K562 (cell line): ENCODE data around the gene PGPEP1. TPM values are rescaled to one million over a fixed set of nuclear protein-coding genes. Genes with fewer than 3 reads are reported as not detected.
A peak's percentile ranks its signal among the peaks of the same experiment; 100 is the strongest.

Source experiments
- EGR1 ChIP-seq: fragments of 450-650 bp; conservative IDR thresholded peaks from 2 replicates; pipeline ENCODE4 v1.6.1; 2017; ENCODE audit warnings: mild to moderate bottlenecking
- HDAC1 ChIP-seq, 2 experiments: fragments of 450-650 bp; IDR thresholded peaks; 2 replicates each; pipeline ENCODE4 v1.6.1; 2016 to 2017; ENCODE audit warnings: inconsistent platforms in 1 of 2, mild to moderate bottlenecking in 1 of 2, moderate library complexity in 1 of 2
- HDAC2 ChIP-seq: fragments of 450-650 bp; IDR thresholded peaks from 2 replicates; pipeline ENCODE4 v1.6.1; 2016; ENCODE audit warnings: mild to moderate bottlenecking
- HMG20B ChIP-seq: fragments of 250-450 bp; sonication (Bioruptor Pico); IDR thresholded peaks from 2 replicates; pipeline ENCODE4 v1.5.0; 2021; ENCODE audit warnings: mild to moderate bottlenecking
- JUN ChIP-seq, 2 experiments: sonication (generic) in 1 of 2; formaldehyde crosslinking in 1 of 2; IDR thresholded peaks; 2 replicates each; pipeline versions ENCODE4 v1.6.1 to v1.8.0; 2012 to 2022; ENCODE audit warnings: borderline replicate concordance in 2 of 2, mild to moderate bottlenecking in 2 of 2, improper control_type of control experiment in 1 of 2, low read depth in 1 of 2, low read length in 1 of 2, missing genetic modification reagents in 1 of 2
- JUND ChIP-seq, 2 experiments: IDR thresholded peaks; 2 replicates in 1 of 2; 3 replicates in 1 of 2; pipeline ENCODE4 v1.6.1; 2011; ENCODE audit warnings: borderline replicate concordance in 2 of 2, low read depth in 2 of 2, low read length in 2 of 2, improper control_type of control experiment in 1 of 2, missing biosample characterization in 1 of 2, missing genetic modification characterization in 1 of 2, missing genetic modification reagents in 1 of 2
- KDM5B ChIP-seq: fragments of 200-600 bp; sonication (generic); IDR thresholded peaks from 2 replicates; pipeline ENCODE4 v1.6.1; 2012; ENCODE audit warnings: low read depth, mild to moderate bottlenecking, moderate library complexity, low read length, control low read depth, inconsistent platforms; ENCODE audit not compliant: insufficient replicate concordance
- MTA1 ChIP-seq: fragments of 450-650 bp; IDR thresholded peaks from 2 replicates; pipeline ENCODE4 v1.6.1; 2017; ENCODE audit warnings: borderline replicate concordance
- MYC ChIP-seq, 2 experiments: fragments of 250-450 bp in 1 of 2; sonication (Bioruptor Pico) in 1 of 2; IDR thresholded peaks; 2 replicates each; pipeline versions ENCODE4 v1.5.1 to v1.6.1; 2012 to 2021; ENCODE audit warnings: low read depth in 2 of 2, borderline replicate concordance in 1 of 2, improper control_type of control experiment in 1 of 2, low read length in 1 of 2, mild to moderate bottlenecking in 1 of 2, moderate library complexity in 1 of 2
- RCOR1 ChIP-seq, 2 experiments: IDR thresholded peaks; 2 replicates each; pipeline ENCODE4 v1.6.1; 2012; ENCODE audit warnings: low read depth in 2 of 2, low read length in 2 of 2, borderline replicate concordance in 1 of 2, improper control_type of control experiment in 1 of 2
- SMARCA4 ChIP-seq: fragments of 450-650 bp; IDR thresholded peaks from 2 replicates; pipeline ENCODE4 v1.6.1; 2016
- SOX6 ChIP-seq: fragments of 450-650 bp; IDR thresholded peaks from 2 replicates; pipeline ENCODE4 v1.6.1; 2014; ENCODE audit warnings: mild to moderate bottlenecking
- TCF3 ChIP-seq: sonication (generic); formaldehyde crosslinking; IDR thresholded peaks from 2 replicates; pipeline ENCODE4 v1.4.0; 2020; ENCODE audit warnings: mild to moderate bottlenecking, missing genetic modification reagents
- ZBTB1 ChIP-seq: sonication (generic); formaldehyde crosslinking; IDR thresholded peaks from 2 replicates; pipeline ENCODE4 v1.8.1; 2023; ENCODE audit warnings: missing genetic modification reagents, low read depth, mild to moderate bottlenecking, borderline replicate concordance
- ZBTB7A ChIP-seq: IDR thresholded peaks from 2 replicates; pipeline ENCODE4 v1.6.1; 2011; ENCODE audit warnings: low read depth, mild to moderate bottlenecking, low read length, moderate library complexity, borderline replicate concordance; ENCODE audit not compliant: control insufficient read depth
- ZNF384 ChIP-seq: IDR thresholded peaks from 2 replicates; pipeline ENCODE4 v1.6.1; 2012; ENCODE audit warnings: low read depth, low read length, improper control_type of control experiment
- polyA plus RNA-seq, 8 experiments: library from polyadenylated mRNA; depleted of rRNA in 4 of 8; stranded (reverse) in 5 of 8; unstranded in 3 of 8; fragments of >200 nt; fragmentation: Nextera tagmentation in 2 of 8; fragmentation: Illumina TruSeq in 1 of 8; extraction: Ambion mirVana in 2 of 8; extraction: Trizol in 1 of 8; gene quantifications; 2 replicates each; pipeline versions ENCODE4 v1.2.1 to v1.2.3, GENCODE V29; 2011 to 2014; ENCODE audit warnings: inconsistent platforms in 1 of 8, missing spikeins in 1 of 8
- total RNA-seq, 7 experiments: library from RNA; depleted of rRNA in 6 of 7; stranded (reverse); fragments of >200 nt in 6 of 7; fragmentation: Illumina TruSeq in 2 of 7; extraction: Trizol in 2 of 7; gene quantifications; 2 replicates each; pipeline versions ENCODE4 v1.2.1 to v1.2.3, GENCODE V29; 2011 to 2021; ENCODE audit warnings: low replicate concordance in 1 of 7
- TF ChIP-seq, protein P1 (sequence below): fragments of 450-650 bp; formaldehyde crosslinking; IDR thresholded peaks from 2 replicates; pipeline ENCODE4 v1.4.0; 2022; ENCODE audit warnings: missing genetic modification characterization
- TF ChIP-seq, protein P2 (sequence below): fragments of 250-450 bp; sonication (Bioruptor Pico); IDR thresholded peaks from 2 replicates; pipeline ENCODE4 v1.5.0; 2022; ENCODE audit warnings: mild to moderate bottlenecking
- TF ChIP-seq, protein P3 (sequence below): fragments of 200-800 bp; sonication (Bioruptor generic); IDR thresholded peaks from 2 replicates; pipeline ENCODE4 v1.6.1; 2017; ENCODE audit warnings: missing genetic modification characterization, missing compliant biosample characterization

The PGPEP1 gene
- total and polyA plus RNA-seq, 9 of the 15 experiments (the other 6 are each of a cell fraction or from before 2014, with no cell fraction given) = 10.0 to 69.6 (median 33.5) TPM

DNA sequence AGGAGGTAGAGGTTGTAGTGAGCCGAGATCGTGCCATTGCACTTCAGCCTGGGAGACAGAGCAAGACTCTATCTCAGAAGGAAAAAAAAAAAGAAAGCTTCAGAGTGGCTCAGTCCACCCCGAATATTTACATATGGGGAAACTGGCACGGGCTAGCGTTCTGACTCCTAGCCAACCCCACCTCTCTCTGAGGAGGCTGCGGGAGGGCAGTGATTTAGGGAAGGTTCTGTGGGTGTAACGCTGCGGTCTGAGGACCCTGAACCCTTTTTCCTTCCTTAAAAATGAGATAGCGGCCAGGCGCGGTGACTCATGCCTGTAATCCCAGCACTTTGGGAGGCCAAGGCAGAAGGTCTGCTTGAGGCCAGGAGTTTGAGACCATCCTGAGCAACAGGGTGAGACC lies 52.0 kb downstream of the PGPEP1 start (continued):
- TF ChIP-seq, protein P1, sequence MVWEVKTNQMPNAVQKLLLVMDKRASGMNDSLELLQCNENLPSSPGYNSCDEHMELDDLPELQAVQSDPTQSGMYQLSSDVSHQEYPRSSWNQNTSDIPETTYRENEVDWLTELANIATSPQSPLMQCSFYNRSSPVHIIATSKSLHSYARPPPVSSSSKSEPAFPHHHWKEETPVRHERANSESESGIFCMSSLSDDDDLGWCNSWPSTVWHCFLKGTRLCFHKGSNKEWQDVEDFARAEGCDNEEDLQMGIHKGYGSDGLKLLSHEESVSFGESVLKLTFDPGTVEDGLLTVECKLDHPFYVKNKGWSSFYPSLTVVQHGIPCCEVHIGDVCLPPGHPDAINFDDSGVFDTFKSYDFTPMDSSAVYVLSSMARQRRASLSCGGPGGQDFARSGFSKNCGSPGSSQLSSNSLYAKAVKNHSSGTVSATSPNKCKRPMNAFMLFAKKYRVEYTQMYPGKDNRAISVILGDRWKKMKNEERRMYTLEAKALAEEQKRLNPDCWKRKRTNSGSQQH (CRISPR knock-in tag) = no peak
- TF ChIP-seq SMARCA4 = peak; percentile 74
- peak in 1 of 2 experiments; percentile 68; a peak in 2 of 4 replicates for TF ChIP-seq HDAC1 (IDR thresholded peaks at IDR 0.05)
- 0 out of 2 replicates have a peak, but pooled peaks have one; percentile 20 for TF ChIP-seq MTA1
- TF ChIP-seq JUN (IDR thresholded peaks at IDR 0.05; ENCODE audit: borderline replicate concordance, low read depth, low read length) = 0 out of 2 replicates have a peak, but pooled peaks have one; percentile 77
- no peak for TF ChIP-seq JUN (CRISPR knock-in tag; IDR thresholded peaks at IDR 0.05; ENCODE audit: borderline replicate concordance)
- peak; percentile 28; the same call in 1 of the 2 replicates for TF ChIP-seq ZBTB1
- TF ChIP-seq ZBTB7A = peak; percentile 68; the same call in 1 of the 2 replicates
- TF ChIP-seq, protein P2, sequence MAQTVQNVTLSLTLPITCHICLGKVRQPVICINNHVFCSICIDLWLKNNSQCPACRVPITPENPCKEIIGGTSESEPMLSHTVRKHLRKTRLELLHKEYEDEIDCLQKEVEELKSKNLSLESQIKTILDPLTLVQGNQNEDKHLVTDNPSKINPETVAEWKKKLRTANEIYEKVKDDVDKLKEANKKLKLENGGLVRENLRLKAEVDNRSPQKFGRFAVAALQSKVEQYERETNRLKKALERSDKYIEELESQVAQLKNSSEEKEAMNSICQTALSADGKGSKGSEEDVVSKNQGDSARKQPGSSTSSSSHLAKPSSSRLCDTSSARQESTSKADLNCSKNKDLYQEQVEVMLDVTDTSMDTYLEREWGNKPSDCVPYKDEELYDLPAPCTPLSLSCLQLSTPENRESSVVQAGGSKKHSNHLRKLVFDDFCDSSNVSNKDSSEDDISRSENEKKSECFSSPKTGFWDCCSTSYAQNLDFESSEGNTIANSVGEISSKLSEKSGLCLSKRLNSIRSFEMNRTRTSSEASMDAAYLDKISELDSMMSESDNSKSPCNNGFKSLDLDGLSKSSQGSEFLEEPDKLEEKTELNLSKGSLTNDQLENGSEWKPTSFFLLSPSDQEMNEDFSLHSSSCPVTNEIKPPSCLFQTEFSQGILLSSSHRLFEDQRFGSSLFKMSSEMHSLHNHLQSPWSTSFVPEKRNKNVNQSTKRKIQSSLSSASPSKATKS (CRISPR knock-in tag) = no peak
- no peak for TF ChIP-seq HMG20B (CRISPR knock-in tag)
- TF ChIP-seq MYC (IDR thresholded peaks at IDR 0.05; ENCODE audit: low read depth, low read length) = 0 out of 2 replicates have a peak, but pooled peaks have one; percentile 13
- no peak for TF ChIP-seq MYC (CRISPR knock-in tag; IDR thresholded peaks at IDR 0.05; ENCODE audit: borderline replicate concordance, low read depth)
- TF ChIP-seq JUND (IDR thresholded peaks at IDR 0.05; ENCODE audit: borderline replicate concordance, low read depth, low read length) = peak; percentile 94
- TF ChIP-seq JUND (tag; IDR thresholded peaks at IDR 0.05; ENCODE audit: borderline replicate concordance, low read depth, low read length) = peak; percentile 92; the same call in 2 of the 3 replicates
- peak; percentile 49 for TF ChIP-seq TCF3
- TF ChIP-seq ZNF384 = 0 out of 2 replicates have a peak, but pooled peaks have one; percentile 13
- no peak for TF ChIP-seq KDM5B
- TF ChIP-seq RCOR1 (IDR thresholded peaks at IDR 0.05; ENCODE audit: borderline replicate concordance in 1 of 2, low read depth in 2 of 2, low read length in 2 of 2) = peak; percentile 78 to 94; a peak in 3 of 4 replicates
- peak; percentile 61; the same call in 1 of the 2 replicates for TF ChIP-seq HDAC2
- TF ChIP-seq, protein P3, sequence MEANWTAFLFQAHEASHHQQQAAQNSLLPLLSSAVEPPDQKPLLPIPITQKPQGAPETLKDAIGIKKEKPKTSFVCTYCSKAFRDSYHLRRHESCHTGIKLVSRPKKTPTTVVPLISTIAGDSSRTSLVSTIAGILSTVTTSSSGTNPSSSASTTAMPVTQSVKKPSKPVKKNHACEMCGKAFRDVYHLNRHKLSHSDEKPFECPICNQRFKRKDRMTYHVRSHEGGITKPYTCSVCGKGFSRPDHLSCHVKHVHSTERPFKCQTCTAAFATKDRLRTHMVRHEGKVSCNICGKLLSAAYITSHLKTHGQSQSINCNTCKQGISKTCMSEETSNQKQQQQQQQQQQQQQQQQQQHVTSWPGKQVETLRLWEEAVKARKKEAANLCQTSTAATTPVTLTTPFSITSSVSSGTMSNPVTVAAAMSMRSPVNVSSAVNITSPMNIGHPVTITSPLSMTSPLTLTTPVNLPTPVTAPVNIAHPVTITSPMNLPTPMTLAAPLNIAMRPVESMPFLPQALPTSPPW = peak; percentile 18; the same call in 1 of the 2 replicates
- TF ChIP-seq EGR1 = 0 out of 2 replicates have a peak, but pooled peaks have one; percentile 10
- peak; percentile 28; the same call in 1 of the 2 replicates for TF ChIP-seq SOX6
